Liver (tissue), 9 donors: ENCODE results near the gene GAB2. TPM values are rescaled to one million over a fixed set of nuclear protein-coding genes. Genes with fewer than 3 reads are reported as not detected.

ENCODE experiments used
- DNase-seq: peaks from one replicate; pipeline ENCODE4 v3.0.0-alpha.2; 2017; ENCODE audit warnings: low spot score
- H3K27ac ChIP-seq, 2 donors: one replicate each; pipeline ENCODE4 v1.7.0; 2013; ENCODE audit warnings: inconsistent platforms in 2 of 2, low read length in 2 of 2, control low read depth in 1 of 2, low read depth in 1 of 2, mild to moderate bottlenecking in 1 of 2
- H3K27me3 ChIP-seq, 4 donors: one replicate each; pipeline versions ENCODE4 v1.6.1 to v1.7.0; 2013; ENCODE audit warnings: low read length in 3 of 4, inconsistent platforms in 1 of 4, mild to moderate bottlenecking in 1 of 4, moderate library complexity in 1 of 4; ENCODE audit not compliant: control insufficient read depth in 4 of 4, insufficient read depth in 4 of 4
- H3K36me3 ChIP-seq, 4 donors: one replicate each; pipeline versions ENCODE4 v1.6.1 to v1.7.0; 2013; ENCODE audit warnings: low read length in 3 of 4, mild to moderate bottlenecking in 3 of 4, low read depth in 1 of 4, moderate library complexity in 1 of 4; ENCODE audit not compliant: control insufficient read depth in 4 of 4, insufficient read depth in 3 of 4
- H3K4me1 ChIP-seq, 4 donors: one replicate each; pipeline versions ENCODE4 v1.6.1 to v1.7.0; 2013; ENCODE audit warnings: low read length in 3 of 4, mild to moderate bottlenecking in 3 of 4, moderate library complexity in 1 of 4; ENCODE audit not compliant: control insufficient read depth in 4 of 4, insufficient read depth in 4 of 4
- H3K4me3 ChIP-seq, 3 donors: one replicate each; pipeline versions ENCODE4 v1.6.1 to v1.7.0; 2013; ENCODE audit warnings: low read length in 3 of 3, control low read depth in 1 of 3, low read depth in 1 of 3, mild to moderate bottlenecking in 1 of 3
- H3K9ac ChIP-seq, 2 donors: one replicate each; pipeline ENCODE4 v1.7.0; 2013; ENCODE audit warnings: low read length in 2 of 2, mild to moderate bottlenecking in 2 of 2, moderate library complexity in 2 of 2, control low read depth in 1 of 2, low read depth in 1 of 2
- H3K9me3 ChIP-seq, 4 donors: one replicate each; pipeline versions ENCODE4 v1.6.1 to v1.7.0; 2013; ENCODE audit warnings: low read length in 3 of 4; ENCODE audit not compliant: control insufficient read depth in 4 of 4
- EGR1 ChIP-seq, 2 donors: IDR thresholded peaks; 2 replicates each; pipeline ENCODE4 v1.6.1; 2016 to 2018; ENCODE audit warnings: antibody characterized with exemption in 2 of 2, low read depth in 2 of 2
- FOXA1 ChIP-seq: IDR thresholded peaks from 2 replicates; pipeline ENCODE4 v1.6.1; 2016; ENCODE audit warnings: antibody characterized with exemption
- FOXA2 ChIP-seq: IDR thresholded peaks from 2 replicates; pipeline ENCODE4 v1.6.1; 2016; ENCODE audit warnings: antibody characterized with exemption
- GABPA ChIP-seq, 2 donors: IDR thresholded peaks in 1 of 2; conservative IDR thresholded peaks in 1 of 2; 2 replicates each; pipeline ENCODE4 v1.6.1; 2016; ENCODE audit warnings: antibody characterized with exemption in 2 of 2, mild to moderate bottlenecking in 1 of 2, moderate library complexity in 1 of 2
- HNF4A ChIP-seq, 2 donors: conservative IDR thresholded peaks; 2 replicates each; pipeline ENCODE4 v1.6.1; 2016; ENCODE audit warnings: antibody characterized with exemption in 2 of 2, mild to moderate bottlenecking in 2 of 2
- HNF4G ChIP-seq: IDR thresholded peaks from 2 replicates; pipeline ENCODE4 v1.6.1; 2016; ENCODE audit warnings: antibody characterized with exemption
- JUND ChIP-seq, 2 donors: IDR thresholded peaks; 2 replicates each; pipeline ENCODE4 v1.6.1; 2016; ENCODE audit warnings: antibody characterized with exemption in 2 of 2
- NR2F2 ChIP-seq: IDR thresholded peaks from 2 replicates; pipeline ENCODE4 v1.6.1; 2016; ENCODE audit warnings: antibody characterized with exemption
- RAD21 ChIP-seq, 2 donors: IDR thresholded peaks; 2 replicates each; pipeline ENCODE4 v1.6.1; 2016; ENCODE audit warnings: antibody characterized with exemption in 2 of 2, mild to moderate bottlenecking in 2 of 2
- SP1 ChIP-seq: IDR thresholded peaks from 2 replicates; pipeline ENCODE4 v1.6.1; 2018; ENCODE audit warnings: antibody characterized with exemption, mild to moderate bottlenecking
- TAF1 ChIP-seq: conservative IDR thresholded peaks from 2 replicates; pipeline ENCODE4 v1.6.1; 2016; ENCODE audit warnings: antibody characterized with exemption, mild to moderate bottlenecking
- YY1 ChIP-seq: IDR thresholded peaks from 2 replicates; pipeline ENCODE4 v1.6.1; 2016; ENCODE audit warnings: antibody characterized with exemption, mild to moderate bottlenecking
- WGBS: extraction: QIAGEN DNeasy Blood & Tissue Kit; methylation state at CpG from one replicate; pipeline ENCODE4 v1.1.7; 2013; 5-methylcytosine and 5-hydroxymethylcytosine counted together
- polyA plus RNA-seq, 2 donors: library from polyadenylated mRNA; stranded (reverse) in 1 of 2; unstranded in 1 of 2; fragments of 200-250 nt in 1 of 2; fragments of >200 nt in 1 of 2; fragmentation: Nextera tagmentation in 1 of 2; extraction: Ambion mirVana in 1 of 2; gene quantifications; one replicate each; pipeline versions ENCODE4 v1.2.1 to v1.2.3, GENCODE V29; 2013 to 2015
- total RNA-seq, 2 donors: library from RNA; depleted of rRNA; stranded (reverse); fragments of >200 nt; gene quantifications; one replicate each; pipeline ENCODE4 v1.2.3, GENCODE V29; 2014
- TF ChIP-seq, protein P1 (sequence below): IDR thresholded peaks from 2 replicates; pipeline ENCODE4 v1.6.1; 2016; ENCODE audit warnings: antibody characterized with exemption
- TF ChIP-seq, protein P2 (sequence below): IDR thresholded peaks from 2 replicates; pipeline ENCODE4 v1.6.1; 2016; ENCODE audit warnings: antibody characterized with exemption, mild to moderate bottlenecking
- TF ChIP-seq, protein P3 (sequence below): IDR thresholded peaks from 2 replicates; pipeline ENCODE4 v1.6.1; 2016; ENCODE audit warnings: antibody characterized with exemption
- TF ChIP-seq, protein P4 (sequence below): IDR thresholded peaks from 2 replicates; pipeline ENCODE4 v1.6.1; 2016; ENCODE audit warnings: antibody characterized with exemption
- TF ChIP-seq, protein P5 (sequence below): fragments of 150-350 bp; IDR thresholded peaks from 2 replicates; pipeline ENCODE4 v1.5.1; 2017; ENCODE audit warnings: improper control_type of control experiment, low read depth, low read length; ENCODE audit not compliant: missing input control
- donor health status: healthy.
- donor health status: healthy.
- donor health status: healthy.
- donor health status: healthy.
- donor health status: healthy.

The GAB2 gene
- total and polyA plus RNA-seq, 4 donors = 1.3 to 3.6 (median 2.5) TPM

DNA sequence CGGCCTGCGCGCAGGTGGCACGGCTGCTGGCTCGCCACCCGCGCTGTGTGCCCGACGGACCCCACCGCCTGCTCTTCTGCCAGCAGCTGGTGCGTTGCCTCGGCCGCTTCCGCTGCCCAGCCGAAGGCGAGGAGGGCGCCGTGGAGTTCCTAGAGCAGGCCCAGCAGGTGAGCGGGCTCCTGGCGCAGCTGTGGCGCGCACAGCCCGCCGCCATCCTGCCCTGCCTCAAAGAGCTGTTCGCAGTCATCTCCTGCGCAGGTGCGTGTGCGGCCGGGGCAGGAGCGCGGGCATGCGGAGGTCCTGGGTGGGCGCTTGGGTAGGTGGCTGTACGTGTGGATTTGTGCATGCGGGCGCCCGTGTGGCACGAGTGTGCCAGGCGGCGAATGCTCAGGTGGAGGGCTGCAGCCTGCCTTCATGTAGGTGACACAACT, 220.9 kb downstream of the GAB2 start:
- H3K36me3 ChIP-seq = peaks cover 5 to 23% (median 8%) of the 10 kb centered on the region in 4 donors
- no peaks in the 10 kb centered on the region for H3K9me3 ChIP-seq
- TF ChIP-seq, protein P1, sequence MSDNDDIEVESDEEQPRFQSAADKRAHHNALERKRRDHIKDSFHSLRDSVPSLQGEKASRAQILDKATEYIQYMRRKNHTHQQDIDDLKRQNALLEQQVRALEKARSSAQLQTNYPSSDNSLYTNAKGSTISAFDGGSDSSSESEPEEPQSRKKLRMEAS = no peak
- TF ChIP-seq FOXA1 (no peak), EGR1 (IDR thresholded peaks at IDR 0.05; ENCODE audit: low read depth in 2 of 2) (no peak), TAF1 (no peak), YY1 (no peak), HNF4A (conservative IDR thresholded peaks at IDR 0.05) (no peak), FOXA2 (no peak), JUND (IDR thresholded peaks at IDR 0.05) (no peak), HNF4G (no peak), GABPA (IDR thresholded peaks at IDR 0.05 in 1 of 2, conservative IDR thresholded peaks at IDR 0.05 in 1 of 2) (no peak), SP1 (no peak)
- TF ChIP-seq, protein P2, sequence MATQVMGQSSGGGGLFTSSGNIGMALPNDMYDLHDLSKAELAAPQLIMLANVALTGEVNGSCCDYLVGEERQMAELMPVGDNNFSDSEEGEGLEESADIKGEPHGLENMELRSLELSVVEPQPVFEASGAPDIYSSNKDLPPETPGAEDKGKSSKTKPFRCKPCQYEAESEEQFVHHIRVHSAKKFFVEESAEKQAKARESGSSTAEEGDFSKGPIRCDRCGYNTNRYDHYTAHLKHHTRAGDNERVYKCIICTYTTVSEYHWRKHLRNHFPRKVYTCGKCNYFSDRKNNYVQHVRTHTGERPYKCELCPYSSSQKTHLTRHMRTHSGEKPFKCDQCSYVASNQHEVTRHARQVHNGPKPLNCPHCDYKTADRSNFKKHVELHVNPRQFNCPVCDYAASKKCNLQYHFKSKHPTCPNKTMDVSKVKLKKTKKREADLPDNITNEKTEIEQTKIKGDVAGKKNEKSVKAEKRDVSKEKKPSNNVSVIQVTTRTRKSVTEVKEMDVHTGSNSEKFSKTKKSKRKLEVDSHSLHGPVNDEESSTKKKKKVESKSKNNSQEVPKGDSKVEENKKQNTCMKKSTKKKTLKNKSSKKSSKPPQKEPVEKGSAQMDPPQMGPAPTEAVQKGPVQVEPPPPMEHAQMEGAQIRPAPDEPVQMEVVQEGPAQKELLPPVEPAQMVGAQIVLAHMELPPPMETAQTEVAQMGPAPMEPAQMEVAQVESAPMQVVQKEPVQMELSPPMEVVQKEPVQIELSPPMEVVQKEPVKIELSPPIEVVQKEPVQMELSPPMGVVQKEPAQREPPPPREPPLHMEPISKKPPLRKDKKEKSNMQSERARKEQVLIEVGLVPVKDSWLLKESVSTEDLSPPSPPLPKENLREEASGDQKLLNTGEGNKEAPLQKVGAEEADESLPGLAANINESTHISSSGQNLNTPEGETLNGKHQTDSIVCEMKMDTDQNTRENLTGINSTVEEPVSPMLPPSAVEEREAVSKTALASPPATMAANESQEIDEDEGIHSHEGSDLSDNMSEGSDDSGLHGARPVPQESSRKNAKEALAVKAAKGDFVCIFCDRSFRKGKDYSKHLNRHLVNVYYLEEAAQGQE = no peak
- TF ChIP-seq, protein P3, sequence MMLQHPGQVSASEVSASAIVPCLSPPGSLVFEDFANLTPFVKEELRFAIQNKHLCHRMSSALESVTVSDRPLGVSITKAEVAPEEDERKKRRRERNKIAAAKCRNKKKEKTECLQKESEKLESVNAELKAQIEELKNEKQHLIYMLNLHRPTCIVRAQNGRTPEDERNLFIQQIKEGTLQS = no peak
- TF ChIP-seq, protein P4, sequence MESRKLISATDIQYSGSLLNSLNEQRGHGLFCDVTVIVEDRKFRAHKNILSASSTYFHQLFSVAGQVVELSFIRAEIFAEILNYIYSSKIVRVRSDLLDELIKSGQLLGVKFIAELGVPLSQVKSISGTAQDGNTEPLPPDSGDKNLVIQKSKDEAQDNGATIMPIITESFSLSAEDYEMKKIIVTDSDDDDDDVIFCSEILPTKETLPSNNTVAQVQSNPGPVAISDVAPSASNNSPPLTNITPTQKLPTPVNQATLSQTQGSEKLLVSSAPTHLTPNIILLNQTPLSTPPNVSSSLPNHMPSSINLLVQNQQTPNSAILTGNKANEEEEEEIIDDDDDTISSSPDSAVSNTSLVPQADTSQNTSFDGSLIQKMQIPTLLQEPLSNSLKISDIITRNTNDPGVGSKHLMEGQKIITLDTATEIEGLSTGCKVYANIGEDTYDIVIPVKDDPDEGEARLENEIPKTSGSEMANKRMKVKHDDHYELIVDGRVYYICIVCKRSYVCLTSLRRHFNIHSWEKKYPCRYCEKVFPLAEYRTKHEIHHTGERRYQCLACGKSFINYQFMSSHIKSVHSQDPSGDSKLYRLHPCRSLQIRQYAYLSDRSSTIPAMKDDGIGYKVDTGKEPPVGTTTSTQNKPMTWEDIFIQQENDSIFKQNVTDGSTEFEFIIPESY = no peak
- TF ChIP-seq, protein P5, sequence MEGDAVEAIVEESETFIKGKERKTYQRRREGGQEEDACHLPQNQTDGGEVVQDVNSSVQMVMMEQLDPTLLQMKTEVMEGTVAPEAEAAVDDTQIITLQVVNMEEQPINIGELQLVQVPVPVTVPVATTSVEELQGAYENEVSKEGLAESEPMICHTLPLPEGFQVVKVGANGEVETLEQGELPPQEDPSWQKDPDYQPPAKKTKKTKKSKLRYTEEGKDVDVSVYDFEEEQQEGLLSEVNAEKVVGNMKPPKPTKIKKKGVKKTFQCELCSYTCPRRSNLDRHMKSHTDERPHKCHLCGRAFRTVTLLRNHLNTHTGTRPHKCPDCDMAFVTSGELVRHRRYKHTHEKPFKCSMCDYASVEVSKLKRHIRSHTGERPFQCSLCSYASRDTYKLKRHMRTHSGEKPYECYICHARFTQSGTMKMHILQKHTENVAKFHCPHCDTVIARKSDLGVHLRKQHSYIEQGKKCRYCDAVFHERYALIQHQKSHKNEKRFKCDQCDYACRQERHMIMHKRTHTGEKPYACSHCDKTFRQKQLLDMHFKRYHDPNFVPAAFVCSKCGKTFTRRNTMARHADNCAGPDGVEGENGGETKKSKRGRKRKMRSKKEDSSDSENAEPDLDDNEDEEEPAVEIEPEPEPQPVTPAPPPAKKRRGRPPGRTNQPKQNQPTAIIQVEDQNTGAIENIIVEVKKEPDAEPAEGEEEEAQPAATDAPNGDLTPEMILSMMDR = no peak
- 94% methylated on average over 40 of the region's 40 CpGs for WGBS
- H3K4me1 ChIP-seq = peaks cover 4 to 13% (median 11%) of the 10 kb centered on the region in 4 donors
- no peak overlapping the region for H3K27ac ChIP-seq
- H3K27me3 ChIP-seq = no peaks in the 10 kb centered on the region
- DNase-seq = no peak
- no peak overlapping the region for H3K4me3 ChIP-seq
- no peak overlapping the region for H3K9ac ChIP-seq

DNA sequence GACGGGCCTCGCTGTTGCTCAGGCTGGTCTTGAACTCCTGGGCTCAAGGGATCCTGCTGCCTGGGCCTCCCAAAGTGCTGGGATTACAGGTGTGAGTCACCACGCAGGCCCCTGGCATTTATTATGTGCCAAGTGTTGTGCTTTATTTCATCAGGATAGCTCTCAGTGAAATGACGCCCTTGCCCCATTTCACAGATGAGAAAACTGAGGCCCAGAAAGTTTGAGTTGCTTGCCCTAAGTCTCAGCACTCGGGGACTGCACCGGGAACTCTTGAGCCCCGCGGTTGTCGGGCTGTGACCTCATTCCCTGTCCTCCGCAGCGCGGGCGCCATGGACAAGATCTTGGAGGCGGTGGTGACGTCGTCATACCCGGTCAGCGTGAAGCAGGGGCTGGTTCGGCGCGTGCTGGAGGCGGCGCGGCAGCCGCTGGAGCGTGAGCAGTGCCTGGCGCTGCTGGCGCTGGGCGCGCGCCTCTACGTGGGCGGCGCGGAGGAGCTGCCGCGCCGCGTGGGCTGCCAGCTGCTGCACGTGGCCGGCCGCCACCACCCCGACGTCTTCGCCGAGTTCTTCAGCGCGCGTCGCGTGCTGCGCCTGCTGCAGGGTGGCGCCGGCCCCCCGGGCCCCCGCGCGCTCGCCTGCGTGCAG, 221.6 kb downstream of the GAB2 start:
- Histone ChIP-seq H3K4me1 (peaks cover 4 to 19% (median 12%) of the 10 kb centered on the region in 4 donors), H3K27ac (no peak overlapping the region), H3K4me3 (no peak overlapping the region), H3K36me3 (peaks cover 2 to 20% (median 6%) of the 10 kb centered on the region in 4 donors), H3K9me3 (no peaks in the 10 kb centered on the region), H3K27me3 (no peaks in the 10 kb centered on the region), H3K9ac (no peak overlapping the region)
- TF ChIP-seq RAD21 (IDR thresholded peaks at IDR 0.05) = no peak
- TF ChIP-seq EGR1 (IDR thresholded peaks at IDR 0.05; ENCODE audit: low read depth in 2 of 2) = no peak
- no peak for TF ChIP-seq HNF4G
- no peak for TF ChIP-seq NR2F2
- TF ChIP-seq HNF4A (conservative IDR thresholded peaks at IDR 0.05) = no peak
- no peak for TF ChIP-seq YY1
- no peak for TF ChIP-seq SP1
- TF ChIP-seq, protein P1 = no peak
- no peak for TF ChIP-seq FOXA2
- no peak for TF ChIP-seq TAF1
- 85% methylated on average over 60 of the region's 60 CpGs for WGBS
- DNase-seq = no peak
